OCI-LY7 (cell line): ENCODE results near the gene SULT6B1. TPM values are rescaled to one million over a fixed set of nuclear protein-coding genes. Genes with fewer than 3 reads are reported as not detected.

Experiments used
- BruUV-seq: library from RNA; stranded (reverse); fragments of 400-500 nt; replicated peaks from 2 replicates; lab custom pipeline; 2021; lab: Mats Ljungman, UMichigan
- CTCF ChIA-PET: fragments of 300-600 bp; sonication (Branson Sonifier 250); formaldehyde crosslinking; loops from one replicate; lab custom pipeline; 2022; ENCODE audit warnings: antibody characterized with exemption; ENCODE audit not compliant: unreplicated experiment; lab: Charles Lee
- POLR2A ChIA-PET: fragments of 300-600 bp; sonication (Branson Sonifier 250); formaldehyde crosslinking; loops from one replicate; lab custom pipeline; 2022; ENCODE audit warnings: antibody characterized with exemption; lab: Charles Lee
- DNase-seq: peaks from one replicate; pipeline ENCODE4 v3.0.0-alpha.2; 2015; ENCODE audit warnings: low spot score
- H2AFZ ChIP-seq: fragments of 200-600 bp; sonication (generic), shearing (Covaris generic); 2 replicates; pipeline ENCODE4 v1.6.1; 2014; ENCODE audit warnings: mild to moderate bottlenecking, antibody characterized with exemption, low read length, moderate library complexity
- H3K27ac ChIP-seq: fragments of 200-600 bp; sonication (generic); 2 replicates; pipeline ENCODE4 v1.5.1; 2014; ENCODE audit warnings: mixed run types, low read depth, mild to moderate bottlenecking, moderate library complexity, low read length, inconsistent platforms; ENCODE audit not compliant: poor library complexity, severe bottlenecking
- H3K36me3 ChIP-seq: fragments of 200-600 bp; sonication (generic); 2 replicates; pipeline ENCODE4 v1.6.1; 2014; ENCODE audit warnings: mild to moderate bottlenecking, antibody characterized with exemption, low read length, moderate library complexity, mixed read lengths; ENCODE audit not compliant: insufficient read depth
- H3K4me1 ChIP-seq: fragments of 200-600 bp; sonication (generic); 2 replicates; pipeline ENCODE4 v1.5.1; 2014; ENCODE audit warnings: mild to moderate bottlenecking, low read length; ENCODE audit not compliant: insufficient read depth, poor library complexity, severe bottlenecking
- H3K4me2 ChIP-seq: fragments of 200-600 bp; sonication (generic); 2 replicates; pipeline ENCODE4 v1.6.1; 2014; ENCODE audit warnings: mild to moderate bottlenecking, low read length
- H3K4me3 ChIP-seq: fragments of 200-600 bp; sonication (generic); 2 replicates; pipeline ENCODE4 v1.5.1; 2014; ENCODE audit warnings: mild to moderate bottlenecking, low read depth, low read length; ENCODE audit not compliant: poor library complexity, severe bottlenecking
- H3K79me2 ChIP-seq: fragments of 200-600 bp; sonication (generic); 2 replicates; pipeline ENCODE4 v1.6.1; 2016; ENCODE audit warnings: low read depth, mild to moderate bottlenecking, low read length, moderate library complexity, mixed read lengths; ENCODE audit not compliant: insufficient read depth
- H3K9me2 ChIP-seq: fragments of 200-600 bp; sonication (generic); 2 replicates; pipeline ENCODE4 v1.6.1; 2016; ENCODE audit warnings: mild to moderate bottlenecking, low read length, mixed read lengths; ENCODE audit not compliant: insufficient read depth
- H3K9me3 ChIP-seq: fragments of 200-600 bp; sonication (generic); 2 replicates; pipeline ENCODE4 v1.6.1; 2014; ENCODE audit warnings: mild to moderate bottlenecking, mixed run types, low read length, mixed read lengths
- H4K20me1 ChIP-seq: fragments of 200-600 bp; sonication (generic); 2 replicates; pipeline ENCODE4 v1.6.1; 2014; ENCODE audit warnings: mild to moderate bottlenecking, antibody characterized with exemption, low read length, moderate library complexity, mixed read lengths; ENCODE audit not compliant: insufficient read depth
- EZH2phosphoT487 ChIP-seq: fragments of 200-600 bp; sonication (generic); IDR thresholded peaks from 2 replicates; pipeline ENCODE4 v1.6.1; 2018; ENCODE audit warnings: low read depth, borderline replicate concordance, mild to moderate bottlenecking, mixed run types, antibody characterized with exemption, low read length, moderate library complexity, mixed read lengths
- intact Hi-C: fragments of 100-400 bp; cut with micrococcal nuclease; formaldehyde crosslinking; loops from one replicate; pipeline ENCODE4 v1.10.0; 2022; ENCODE audit not compliant: unreplicated experiment
- total RNA-seq, 2 experiments: library from RNA; depleted of rRNA in 1 of 2; stranded (reverse); fragments of >200 nt in 1 of 2; shearing (Covaris generic) in 1 of 2; gene quantifications; 2 replicates each; pipeline ENCODE4 v1.2.3, GENCODE V29; 2014 to 2022
- TF ChIP-seq, protein P1 (sequence below): fragments of 200-600 bp; sonication (generic); conservative IDR thresholded peaks from 2 replicates; pipeline ENCODE4 v1.5.1; 2014; ENCODE audit warnings: mild to moderate bottlenecking, antibody characterized with exemption, low read length, moderate library complexity, mixed read lengths

Gene SULT6B1
- total RNA-seq, 2 experiments from 2014 or later, result not detected

DNA sequence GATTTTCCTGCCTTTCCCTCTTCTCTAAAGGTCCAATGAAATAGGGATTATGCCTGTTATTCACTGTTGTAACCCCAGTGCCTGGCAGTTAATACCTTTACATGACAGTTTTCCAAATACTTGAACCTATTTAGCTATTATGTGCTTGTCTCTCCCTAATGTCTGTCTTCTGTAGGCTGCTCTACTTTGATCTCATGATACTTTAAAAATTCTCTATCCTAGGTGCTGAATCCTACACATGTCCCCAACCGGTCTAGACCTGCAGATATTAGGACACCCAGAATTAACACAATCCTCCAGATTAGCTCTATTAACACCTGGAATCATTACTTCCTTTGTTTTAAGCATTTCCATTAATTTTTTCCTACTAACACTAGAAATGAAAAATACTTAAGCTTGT, 35.6 kb upstream of the SULT6B1 start:
- no peak for TF ChIP-seq EZH2phosphoT487
- TF ChIP-seq, protein P1, sequence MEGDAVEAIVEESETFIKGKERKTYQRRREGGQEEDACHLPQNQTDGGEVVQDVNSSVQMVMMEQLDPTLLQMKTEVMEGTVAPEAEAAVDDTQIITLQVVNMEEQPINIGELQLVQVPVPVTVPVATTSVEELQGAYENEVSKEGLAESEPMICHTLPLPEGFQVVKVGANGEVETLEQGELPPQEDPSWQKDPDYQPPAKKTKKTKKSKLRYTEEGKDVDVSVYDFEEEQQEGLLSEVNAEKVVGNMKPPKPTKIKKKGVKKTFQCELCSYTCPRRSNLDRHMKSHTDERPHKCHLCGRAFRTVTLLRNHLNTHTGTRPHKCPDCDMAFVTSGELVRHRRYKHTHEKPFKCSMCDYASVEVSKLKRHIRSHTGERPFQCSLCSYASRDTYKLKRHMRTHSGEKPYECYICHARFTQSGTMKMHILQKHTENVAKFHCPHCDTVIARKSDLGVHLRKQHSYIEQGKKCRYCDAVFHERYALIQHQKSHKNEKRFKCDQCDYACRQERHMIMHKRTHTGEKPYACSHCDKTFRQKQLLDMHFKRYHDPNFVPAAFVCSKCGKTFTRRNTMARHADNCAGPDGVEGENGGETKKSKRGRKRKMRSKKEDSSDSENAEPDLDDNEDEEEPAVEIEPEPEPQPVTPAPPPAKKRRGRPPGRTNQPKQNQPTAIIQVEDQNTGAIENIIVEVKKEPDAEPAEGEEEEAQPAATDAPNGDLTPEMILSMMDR, result no peak
- intact Hi-C loops, result no loop called here

DNA sequence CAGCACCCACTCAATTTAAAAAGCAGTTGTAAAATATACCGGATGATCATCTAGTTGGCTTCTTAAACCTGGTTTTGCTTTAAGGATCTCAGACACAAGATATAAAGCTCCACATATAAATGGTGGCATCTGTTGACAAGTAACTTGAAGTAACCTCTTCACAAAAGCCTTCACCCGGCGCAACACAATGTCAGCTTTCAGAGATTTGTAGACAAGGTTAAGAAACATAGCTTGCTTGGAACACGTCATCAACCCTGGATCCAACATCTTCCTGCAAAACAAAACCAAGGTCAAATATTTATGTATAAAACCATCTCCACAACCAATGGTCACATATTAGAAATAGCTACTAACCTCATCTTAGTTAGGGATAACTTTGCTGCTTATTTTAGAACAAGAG, 34.7 kb upstream of the SULT6B1 start:
- POLR2A ChIA-PET, result interaction anchor here (0.6 to 1.3 kb wide), 4 partner anchors 9 to 62 kb away, joined by 3 to 4 read pairs (median 3); no protein-coding TSS in a partner anchor
- CTCF ChIA-PET, result no interaction called here
- BruUV-seq, result no TSS peak

More for the DNA sequence above, 35.6 kb upstream of the SULT6B1 start:
- Histone ChIP-seq H3K4me3 (no peak overlapping the region), H3K36me3 (peaks cover 89% of the 10 kb centered on the region), H3K4me1 (peaks cover 29% of the 10 kb centered on the region), H3K79me2 (peaks cover 62% of the 10 kb centered on the region), H3K4me2 (peak overlapping the region; percentile 4; the same call in 1 of the 2 replicates), H3K27ac (no peak overlapping the region), H3K9me2 (no peaks in the 10 kb centered on the region), H4K20me1 (peaks cover 30% of the 10 kb centered on the region), H3K9me3 (no peaks in the 10 kb centered on the region), H2AFZ (no peak overlapping the region)
- DNase-seq, result no peak
- ChIA-PET POLR2A (interaction anchor here (1.3 kb wide), 1 partner anchor 10 kb away, joined by 4 read pairs; no protein-coding TSS in a partner anchor), CTCF (no interaction called here)
- BruUV-seq, result no TSS peak

DNA sequence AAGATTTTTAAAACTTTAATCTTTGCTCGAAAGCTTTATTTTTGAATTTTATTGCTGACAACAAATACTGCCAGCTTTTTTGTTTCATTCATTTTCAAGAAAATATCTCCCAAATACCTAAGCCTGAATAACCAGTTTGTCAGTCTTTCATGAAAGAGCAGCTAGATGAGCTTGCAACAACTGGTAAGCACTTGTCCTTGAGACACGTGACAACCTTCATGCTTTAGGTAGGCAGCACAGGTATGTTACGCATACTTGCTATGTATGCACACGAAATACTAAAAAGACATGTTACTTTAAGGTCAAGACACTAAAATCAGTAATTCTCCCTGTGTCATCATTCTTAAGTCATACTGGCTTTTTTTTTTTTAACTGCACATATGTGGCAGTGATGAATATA, 30.6 kb upstream of the SULT6B1 start:
- TF ChIP-seq, protein P1, result no peak
- no peak for TF ChIP-seq EZH2phosphoT487
- Histone ChIP-seq H4K20me1 (peaks cover 5% of the 10 kb centered on the region; the same call in 1 of the 2 replicates), H3K9me2 (no peaks in the 10 kb centered on the region), H3K4me2 (no peak overlapping the region), H3K36me3 (peaks cover 97% of the 10 kb centered on the region), H3K4me3 (no peak overlapping the region), H3K9me3 (no peaks in the 10 kb centered on the region), H2AFZ (no peak overlapping the region), H3K27ac (no peak overlapping the region), H3K4me1 (peaks cover 12% of the 10 kb centered on the region), H3K79me2 (peaks cover 26% of the 10 kb centered on the region)
- ChIA-PET CTCF (no interaction called here), POLR2A (interaction anchor here (0.5 to 1.0 kb wide), 3 partner anchors 25 to 170 kb away, joined by 3 read pairs; no protein-coding TSS in a partner anchor)
- intact Hi-C loops, result no loop called here
- DNase-seq, result no peak
- BruUV-seq, result no TSS peak

More for the DNA sequence above, 34.7 kb upstream of the SULT6B1 start:
- intact Hi-C loops, result no loop called here
- peaks cover 25% of the 10 kb centered on the region for H3K4me1 ChIP-seq
- DNase-seq, result no peak
- TF ChIP-seq, protein P1, result no peak
- no peak for TF ChIP-seq EZH2phosphoT487
- H3K79me2 ChIP-seq, result peaks cover 53% of the 10 kb centered on the region
- no peak overlapping the region for H3K4me2 ChIP-seq
- no peaks in the 10 kb centered on the region for H3K9me2 ChIP-seq
- no peaks in the 10 kb centered on the region for H3K9me3 ChIP-seq
- H3K4me3 ChIP-seq, result no peak overlapping the region
- peaks cover 26% of the 10 kb centered on the region for H4K20me1 ChIP-seq
- H3K27ac ChIP-seq, result no peak overlapping the region
- peaks cover 90% of the 10 kb centered on the region for H3K36me3 ChIP-seq
- H2AFZ ChIP-seq, result no peak overlapping the region
